ENCODE results near the gene PAPLN.

Gene PAPLN

GRCh38 chr14:73238424-73238852 is 1.1 kb downstream of the PAPLN start:
- Histone ChIP-seq H3K27me3 (ENCODE audit: insufficient read depth, poor library complexity, severe bottlenecking) (peaks cover 14% of the 10 kb centered on the region), H3K4me3 (replicated peaks; ENCODE audit: insufficient read depth, low read length) (no peak overlapping the region), H3K27ac (replicated peaks) (no peak overlapping the region)
- DNase-seq (ENCODE audit: low read depth in 1 of 2, low spot score in 1 of 2) = no peak
- TF ChIP-seq CTCF (IDR thresholded peaks at IDR 0.05; ENCODE audit: insufficient read depth, low read length) = no peak
- no peak for TF ChIP-seq GABPA (IDR thresholded peaks at IDR 0.05; ENCODE audit: low read depth)
- TF ChIP-seq SPI1 (IDR thresholded peaks at IDR 0.05; ENCODE audit: borderline replicate concordance, low read depth) = no peak
- no peak for TF ChIP-seq REST (IDR thresholded peaks at IDR 0.05; ENCODE audit: insufficient replicate concordance, low read depth)
- TF ChIP-seq POLR2AphosphoS5 (IDR thresholded peaks at IDR 0.05; ENCODE audit: low read depth) = no peak

- Histone ChIP-seq H3K27ac (replicated peaks) (no peak overlapping the region), H3K4me3 (replicated peaks; ENCODE audit: insufficient read depth, low read length) (no peak overlapping the region), H3K27me3 (ENCODE audit: insufficient read depth, poor library complexity, severe bottlenecking) (peaks cover 14% of the 10 kb centered on the region)
- DNase-seq (ENCODE audit: low read depth in 1 of 2, low spot score in 1 of 2) = no peak
- TF ChIP-seq SPI1 (IDR thresholded peaks at IDR 0.05; ENCODE audit: borderline replicate concordance, low read depth) (no peak), REST (IDR thresholded peaks at IDR 0.05; ENCODE audit: insufficient replicate concordance, low read depth) (no peak)
Measured at GRCh38 chr14:73238941-73239340, 1.6 kb downstream of the PAPLN start.

- TF ChIP-seq REST (IDR thresholded peaks at IDR 0.05; ENCODE audit: insufficient replicate concordance, low read depth) (no peak), POLR2AphosphoS5 (IDR thresholded peaks at IDR 0.05; ENCODE audit: low read depth) (no peak), SPI1 (IDR thresholded peaks at IDR 0.05; ENCODE audit: borderline replicate concordance, low read depth) (no peak), CTCF (IDR thresholded peaks at IDR 0.05; ENCODE audit: insufficient read depth, low read length) (no peak), GABPA (IDR thresholded peaks at IDR 0.05; ENCODE audit: low read depth) (no peak)
- no peak for DNase-seq (ENCODE audit: low read depth in 1 of 2, low spot score in 1 of 2)
- Histone ChIP-seq H3K27ac (replicated peaks) (no peak overlapping the region), H3K4me3 (replicated peaks; ENCODE audit: insufficient read depth, low read length) (no peak overlapping the region), H3K27me3 (ENCODE audit: insufficient read depth, poor library complexity, severe bottlenecking) (peaks cover 14% of the 10 kb centered on the region)
Measured at GRCh38 chr14:73239393-73240241, 2.3 kb downstream of the PAPLN start.

Measured in HL-60 (cell line).